ENCODE data around the gene DGUOK.

- TF ChIP-seq CTCF (IDR thresholded peaks at IDR 0.05), result no peak
- TF ChIP-seq POLR2AphosphoS5 (IDR thresholded peaks at IDR 0.05; ENCODE audit: low read depth, low read length), result no peak
These were observed 23.1 kb downstream of the DGUOK start for GRCh38 chr2:73949802-73950201.
